SH-SY5Y (cell line): ENCODE measurements around the gene FIZ1.

Source experiments
- GATA2 ChIP-seq: IDR thresholded peaks from 2 replicates; pipeline ENCODE4 v1.6.1; 2011; ENCODE audit warnings: mild to moderate bottlenecking, low read depth, low read length
- GATA3 ChIP-seq: IDR thresholded peaks from 2 replicates; pipeline ENCODE4 v1.6.1; 2011; ENCODE audit warnings: low read depth, mild to moderate bottlenecking, low read length, moderate library complexity

- TF ChIP-seq GATA2 (no peak), GATA3 (no peak)
These were observed 7.8 kb downstream of the FIZ1 start for GRCh38 chr19:55591555-55591954.
